Gastrocnemius medialis (tissue), 4 donors: ENCODE data around the gene DDR2.

Experiments
- CTCF ChIP-seq, 5 experiments: fragments of 450-650 bp in 3 of 5; fragments of 200-600 bp in 2 of 5; sonication (generic) in 2 of 5; IDR thresholded peaks in 4 of 5; conservative IDR thresholded peaks in 1 of 5; 1 replicate in 4 of 5; 2 replicates in 1 of 5; pipeline ENCODE4 v1.5.1; 2016 to 2019; ENCODE audit warnings: antibody characterized with exemption in 5 of 5, mild to moderate bottlenecking in 3 of 5, moderate library complexity in 3 of 5
- POLR2A ChIP-seq, 2 donors: fragments of 450-650 bp; IDR thresholded peaks; one replicate each; pipeline ENCODE4 v1.6.1; 2017; ENCODE audit warnings: antibody characterized with exemption in 2 of 2, mild to moderate bottlenecking in 2 of 2, moderate library complexity in 2 of 2

GRCh38 chr1:162708286-162708685, 76.0 kb downstream of the DDR2 start:
- TF ChIP-seq CTCF (IDR thresholded peaks at IDR 0.05 in 4 of 5, conservative IDR thresholded peaks at IDR 0.05 in 1 of 5): no peak
- no peak for TF ChIP-seq POLR2A (IDR thresholded peaks at IDR 0.05)
